ENCODE measurements around the gene C5orf58.
"Not testable (repeated sequence)": the region's sequence is repeated elsewhere in the genome, so short reads cannot be mapped to it uniquely, and the experiment has no call there.

Gene C5orf58

DNA sequence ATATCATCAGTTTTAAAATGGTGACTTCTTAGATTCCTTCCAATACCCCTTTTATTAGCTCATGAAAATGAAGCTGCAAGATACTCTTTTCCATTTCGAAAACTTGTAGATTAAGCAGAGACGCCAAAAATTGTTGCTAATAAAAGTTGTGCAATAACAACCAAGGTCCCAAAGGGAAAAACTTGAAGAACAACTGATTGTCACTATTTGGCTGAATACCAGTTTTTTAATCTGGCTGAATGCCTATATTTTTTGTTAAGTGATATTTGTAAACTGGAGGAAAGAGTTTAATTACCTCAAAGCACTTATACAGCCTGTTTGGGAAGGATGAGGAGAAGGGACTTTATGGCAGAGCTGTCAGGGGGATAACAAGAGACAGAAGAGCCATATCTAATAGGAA, 14.6 kb downstream of the C5orf58 start:
- H3K9me3 ChIP-seq (ENCODE audit: control extremely low read depth in 1 of 5, control insufficient read depth in 4 of 5, insufficient read depth in 2 of 5, low read depth in 1 of 5, low read length in 4 of 5), result peaks cover 0 to 8% (median 0%) of the 10 kb centered on the region in 5 experiments
- no peak overlapping the region for H3K27ac ChIP-seq (ENCODE audit: insufficient read depth in 1 of 2, low read depth in 1 of 2, low read length in 2 of 2, poor library complexity in 1 of 2, severe bottlenecking in 2 of 2)
- H3K36me3 ChIP-seq (ENCODE audit: control insufficient read depth in 4 of 4, insufficient read depth in 4 of 4, low read length in 3 of 4), result peaks cover 31 to 68% (median 52%) of the 10 kb centered on the region in 4 experiments
- DNase-seq, result no peak
- H3K4me1 ChIP-seq (ENCODE audit: control extremely low read depth in 1 of 4, control insufficient read depth in 4 of 4, insufficient read depth in 4 of 4, low read length in 3 of 4), result no peaks in the 10 kb centered on the region
- H3K4me3 ChIP-seq (ENCODE audit: control insufficient read depth in 1 of 7, extremely low read depth in 1 of 7, insufficient read depth in 4 of 7, low read depth in 2 of 7, low read length in 6 of 7), result no peak overlapping the region
- ChIA-PET CTCF (interaction anchor here (1.0 to 2.7 kb wide), 6 partner anchors 14 to 110 kb away, joined by 3 to 8 read pairs (median 4); no protein-coding TSS in a partner anchor), POLR2A (no interaction called here)
- 100% methylated on average over 2 of the region's 2 CpGs for WGBS (ENCODE audit: insufficient coverage)
- H3K27me3 ChIP-seq (replicated peaks in 2 of 5; ENCODE audit: control insufficient read depth in 4 of 5, insufficient read depth in 5 of 5, low read length in 4 of 5), result no peaks in the 10 kb centered on the region

DNA sequence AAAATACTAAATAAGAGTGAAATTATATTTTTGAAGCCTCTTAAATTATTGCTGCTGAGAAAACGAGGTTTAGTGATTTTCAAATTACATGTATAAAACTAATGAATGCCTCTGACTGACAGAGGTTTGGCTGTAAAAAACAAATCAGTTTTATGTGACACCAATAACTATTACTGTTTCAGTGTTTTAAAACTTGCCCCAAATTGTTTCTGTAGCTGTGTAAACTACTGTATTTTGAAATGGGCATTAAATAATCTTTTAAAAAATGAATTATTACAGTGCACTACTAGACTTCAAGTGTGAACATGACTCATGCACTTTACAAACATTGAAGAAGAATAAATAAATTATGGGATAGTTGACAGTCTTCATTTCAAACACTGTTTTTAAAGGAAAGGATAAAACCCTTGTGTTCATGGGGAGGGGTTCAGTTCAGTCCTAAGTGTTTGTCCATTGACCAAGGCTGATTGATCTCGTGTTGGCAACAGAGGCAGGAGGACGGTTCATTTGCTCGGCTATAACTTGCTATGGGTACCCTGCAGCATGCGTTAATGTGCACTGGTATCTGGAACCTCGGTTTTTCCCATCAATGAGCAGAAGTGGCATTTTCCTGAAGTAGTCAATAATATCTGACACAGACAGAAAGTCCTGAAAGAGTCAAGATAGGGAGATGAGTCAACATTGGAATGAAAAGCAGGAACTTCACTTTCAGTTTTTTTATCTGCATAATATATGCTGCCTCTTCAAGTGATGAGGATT, 15.6 kb downstream of the C5orf58 start:
- WGBS (ENCODE audit: insufficient coverage), result 76% methylated on average over 5 of the region's 6 CpGs
- CTCF ChIA-PET, result interaction anchor here (2.8 kb wide), 1 partner anchor 13 kb away, joined by 7 read pairs; no protein-coding TSS in a partner anchor

DNA sequence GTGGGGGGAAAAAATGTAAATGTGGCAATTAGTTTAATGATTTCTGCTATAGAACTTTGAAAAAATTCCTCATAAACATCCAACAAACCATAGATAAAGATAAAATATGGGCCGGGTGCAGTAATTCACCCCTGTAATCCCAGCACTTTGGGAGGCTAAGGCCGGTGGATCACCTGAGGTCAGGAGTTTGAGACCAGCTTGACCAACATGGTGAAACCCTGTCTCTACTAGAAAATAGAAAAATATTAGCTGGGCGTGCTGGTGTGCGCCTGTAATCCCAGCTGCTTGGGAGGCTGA, 16.1 kb downstream of the C5orf58 start:
- H3K27me3 ChIP-seq (replicated peaks in 2 of 5; ENCODE audit: control insufficient read depth in 4 of 5, insufficient read depth in 5 of 5, low read length in 4 of 5); H3K9me3 ChIP-seq (ENCODE audit: control extremely low read depth in 1 of 5, control insufficient read depth in 4 of 5, insufficient read depth in 2 of 5, low read depth in 1 of 5, low read length in 4 of 5); H3K27ac ChIP-seq (ENCODE audit: insufficient read depth in 1 of 2, low read depth in 1 of 2, low read length in 2 of 2, poor library complexity in 1 of 2, severe bottlenecking in 2 of 2); H3K4me3 ChIP-seq (ENCODE audit: control insufficient read depth in 1 of 7, extremely low read depth in 1 of 7, insufficient read depth in 4 of 7, low read depth in 2 of 7, low read length in 6 of 7); H3K4me1 ChIP-seq (ENCODE audit: control extremely low read depth in 1 of 4, control insufficient read depth in 4 of 4, insufficient read depth in 4 of 4, low read length in 3 of 4); DNase-seq; POLR2A ChIA-PET: not testable (repeated sequence)
- 96% methylated on average over 4 of the region's 4 CpGs for WGBS (ENCODE audit: insufficient coverage)
- H3K36me3 ChIP-seq (ENCODE audit: control insufficient read depth in 4 of 4, insufficient read depth in 4 of 4, low read length in 3 of 4), result peaks cover 32 to 84% (median 66%) of the 10 kb centered on the region in 4 experiments
- CTCF ChIA-PET, result interaction anchor here (2.8 kb wide), 1 partner anchor 12 kb away, joined by 7 read pairs; no protein-coding TSS in a partner anchor

More for the DNA sequence above, 15.6 kb downstream of the C5orf58 start:
- no peak for DNase-seq
- peaks cover 31 to 78% (median 61%) of the 10 kb centered on the region in 4 experiments for H3K36me3 ChIP-seq (ENCODE audit: control insufficient read depth in 4 of 4, insufficient read depth in 4 of 4, low read length in 3 of 4)
- H3K4me1 ChIP-seq (ENCODE audit: control extremely low read depth in 1 of 4, control insufficient read depth in 4 of 4, insufficient read depth in 4 of 4, low read length in 3 of 4), result no peaks in the 10 kb centered on the region
- no peaks in the 10 kb centered on the region for H3K27me3 ChIP-seq (replicated peaks in 2 of 5; ENCODE audit: control insufficient read depth in 4 of 5, insufficient read depth in 5 of 5, low read length in 4 of 5)
- POLR2A ChIA-PET, result interaction anchor here (0.8 kb wide), 1 partner anchor 85 kb away, joined by 3 read pairs; no protein-coding TSS in a partner anchor
- H3K27ac ChIP-seq (ENCODE audit: insufficient read depth in 1 of 2, low read depth in 1 of 2, low read length in 2 of 2, poor library complexity in 1 of 2, severe bottlenecking in 2 of 2), result no peak overlapping the region
- peaks cover 0 to 8% (median 0%) of the 10 kb centered on the region in 5 experiments for H3K9me3 ChIP-seq (ENCODE audit: control extremely low read depth in 1 of 5, control insufficient read depth in 4 of 5, insufficient read depth in 2 of 5, low read depth in 1 of 5, low read length in 4 of 5)
- no peak overlapping the region for H3K4me3 ChIP-seq (ENCODE audit: control insufficient read depth in 1 of 7, extremely low read depth in 1 of 7, insufficient read depth in 4 of 7, low read depth in 2 of 7, low read length in 6 of 7)

- ChIA-PET POLR2A (no interaction called here), CTCF (interaction anchor here (2.8 kb wide), 1 partner anchor 12 kb away, joined by 7 read pairs; no protein-coding TSS in a partner anchor)
- Histone ChIP-seq H3K4me3 (ENCODE audit: control insufficient read depth in 1 of 7, extremely low read depth in 1 of 7, insufficient read depth in 4 of 7, low read depth in 2 of 7, low read length in 6 of 7) (no peak overlapping the region), H3K27ac (ENCODE audit: insufficient read depth in 1 of 2, low read depth in 1 of 2, low read length in 2 of 2, poor library complexity in 1 of 2, severe bottlenecking in 2 of 2) (no peak overlapping the region), H3K27me3 (replicated peaks in 2 of 5; ENCODE audit: control insufficient read depth in 4 of 5, insufficient read depth in 5 of 5, low read length in 4 of 5) (no peaks in the 10 kb centered on the region), H3K36me3 (ENCODE audit: control insufficient read depth in 4 of 4, insufficient read depth in 4 of 4, low read length in 3 of 4) (peaks cover 37 to 88% (median 68%) of the 10 kb centered on the region in 4 experiments), H3K4me1 (ENCODE audit: control extremely low read depth in 1 of 4, control insufficient read depth in 4 of 4, insufficient read depth in 4 of 4, low read length in 3 of 4) (no peaks in the 10 kb centered on the region), H3K9me3 (ENCODE audit: control extremely low read depth in 1 of 5, control insufficient read depth in 4 of 5, insufficient read depth in 2 of 5, low read depth in 1 of 5, low read length in 4 of 5) (peaks cover 0 to 8% (median 0%) of the 10 kb centered on the region in 5 experiments)
- 100% methylated on average over 1 of the region's 4 CpGs for WGBS (ENCODE audit: insufficient coverage)
- no peak for DNase-seq
These were observed 16.6 kb downstream of the C5orf58 start for GRCh38 chr5:170249355-170249754.

GRCh38 chr5:170250810-170251317, 18.1 kb downstream of the C5orf58 start:
- no peak overlapping the region for H3K4me3 ChIP-seq (ENCODE audit: control insufficient read depth in 1 of 7, extremely low read depth in 1 of 7, insufficient read depth in 4 of 7, low read depth in 2 of 7, low read length in 6 of 7)
- H3K9me3 ChIP-seq (ENCODE audit: control extremely low read depth in 1 of 5, control insufficient read depth in 4 of 5, insufficient read depth in 2 of 5, low read depth in 1 of 5, low read length in 4 of 5), result peaks cover 0 to 5% (median 0%) of the 10 kb centered on the region in 5 experiments
- H3K36me3 ChIP-seq (ENCODE audit: control insufficient read depth in 4 of 4, insufficient read depth in 4 of 4, low read length in 3 of 4), result peaks cover 41 to 100% (median 81%) of the 10 kb centered on the region in 4 experiments
- no peaks in the 10 kb centered on the region for H3K27me3 ChIP-seq (replicated peaks in 2 of 5; ENCODE audit: control insufficient read depth in 4 of 5, insufficient read depth in 5 of 5, low read length in 4 of 5)
- DNase-seq, result no peak
- no peak overlapping the region for H3K27ac ChIP-seq (ENCODE audit: insufficient read depth in 1 of 2, low read depth in 1 of 2, low read length in 2 of 2, poor library complexity in 1 of 2, severe bottlenecking in 2 of 2)
- H3K4me1 ChIP-seq (ENCODE audit: control extremely low read depth in 1 of 4, control insufficient read depth in 4 of 4, insufficient read depth in 4 of 4, low read length in 3 of 4), result no peaks in the 10 kb centered on the region
- ChIA-PET POLR2A (no interaction called here), CTCF (interaction anchor here (1.4 to 2.8 kb wide), 2 partner anchors 10 to 98 kb away, joined by 3 to 7 read pairs; no protein-coding TSS in a partner anchor)
- WGBS (ENCODE audit: insufficient coverage), result no CpG with 5 or more reads among the region's 3 CpGs

- POLR2A ChIA-PET, result no interaction called here
- Histone ChIP-seq H3K36me3 (ENCODE audit: control insufficient read depth in 4 of 4, insufficient read depth in 4 of 4, low read length in 3 of 4) (peaks cover 43 to 100% (median 83%) of the 10 kb centered on the region in 4 experiments), H3K4me1 (ENCODE audit: control extremely low read depth in 1 of 4, control insufficient read depth in 4 of 4, insufficient read depth in 4 of 4, low read length in 3 of 4) (no peaks in the 10 kb centered on the region), H3K9me3 (ENCODE audit: control extremely low read depth in 1 of 5, control insufficient read depth in 4 of 5, insufficient read depth in 2 of 5, low read depth in 1 of 5, low read length in 4 of 5) (peaks cover 0 to 2% (median 0%) of the 10 kb centered on the region in 5 experiments), H3K27me3 (replicated peaks in 2 of 5; ENCODE audit: control insufficient read depth in 4 of 5, insufficient read depth in 5 of 5, low read length in 4 of 5) (no peaks in the 10 kb centered on the region), H3K4me3 (ENCODE audit: control insufficient read depth in 1 of 7, extremely low read depth in 1 of 7, insufficient read depth in 4 of 7, low read depth in 2 of 7, low read length in 6 of 7) (no peak overlapping the region), H3K27ac (ENCODE audit: insufficient read depth in 1 of 2, low read depth in 1 of 2, low read length in 2 of 2, poor library complexity in 1 of 2, severe bottlenecking in 2 of 2) (no peak overlapping the region)
- CTCF ChIA-PET, result interaction anchor here (0.7 to 2.8 kb wide), 6 partner anchors 10 to 97 kb away, joined by 3 to 7 read pairs (median 4); no protein-coding TSS in a partner anchor
- no peak for DNase-seq
- WGBS (ENCODE audit: insufficient coverage), result 90% methylated on average over 2 of the region's 2 CpGs
These were observed 18.7 kb downstream of the C5orf58 start for GRCh38 chr5:170251462-170251861.

GRCh38 chr5:170252109-170252508, 19.3 kb downstream of the C5orf58 start:
- POLR2A ChIA-PET, result interaction anchor here (0.6 kb wide), 1 partner anchor 42 kb away, joined by 3 read pairs; no protein-coding TSS in a partner anchor
- H3K36me3 ChIP-seq (ENCODE audit: control insufficient read depth in 4 of 4, insufficient read depth in 4 of 4, low read length in 3 of 4), result peaks cover 39 to 100% (median 82%) of the 10 kb centered on the region in 4 experiments

More at GRCh38 chr5:170252109-170252508, 19.3 kb downstream of the C5orf58 start:
- CTCF ChIA-PET, result interaction anchor here (0.7 to 1.7 kb wide), 5 partner anchors 14 to 97 kb away, joined by 3 to 6 read pairs (median 3); no protein-coding TSS in a partner anchor
- H3K27me3 ChIP-seq (replicated peaks in 2 of 5; ENCODE audit: control insufficient read depth in 4 of 5, insufficient read depth in 5 of 5, low read length in 4 of 5), result no peaks in the 10 kb centered on the region
- no peaks in the 10 kb centered on the region for H3K4me1 ChIP-seq (ENCODE audit: control extremely low read depth in 1 of 4, control insufficient read depth in 4 of 4, insufficient read depth in 4 of 4, low read length in 3 of 4)
- no CpG with 5 or more reads among the region's 3 CpGs for WGBS (ENCODE audit: insufficient coverage)
- no peaks in the 10 kb centered on the region for H3K9me3 ChIP-seq (ENCODE audit: control extremely low read depth in 1 of 5, control insufficient read depth in 4 of 5, insufficient read depth in 2 of 5, low read depth in 1 of 5, low read length in 4 of 5)
- no peak overlapping the region for H3K27ac ChIP-seq (ENCODE audit: insufficient read depth in 1 of 2, low read depth in 1 of 2, low read length in 2 of 2, poor library complexity in 1 of 2, severe bottlenecking in 2 of 2)
- DNase-seq, result no peak
- no peak overlapping the region for H3K4me3 ChIP-seq (ENCODE audit: control insufficient read depth in 1 of 7, extremely low read depth in 1 of 7, insufficient read depth in 4 of 7, low read depth in 2 of 7, low read length in 6 of 7)
